Fibroblast of skin of right quadriceps (primary cell): ENCODE data around the gene KRT32.

ENCODE experiments used
- DNase-seq: peaks from one replicate; pipeline ENCODE4 v3.0.0-alpha.2; 2013

Gene KRT32

DNA sequence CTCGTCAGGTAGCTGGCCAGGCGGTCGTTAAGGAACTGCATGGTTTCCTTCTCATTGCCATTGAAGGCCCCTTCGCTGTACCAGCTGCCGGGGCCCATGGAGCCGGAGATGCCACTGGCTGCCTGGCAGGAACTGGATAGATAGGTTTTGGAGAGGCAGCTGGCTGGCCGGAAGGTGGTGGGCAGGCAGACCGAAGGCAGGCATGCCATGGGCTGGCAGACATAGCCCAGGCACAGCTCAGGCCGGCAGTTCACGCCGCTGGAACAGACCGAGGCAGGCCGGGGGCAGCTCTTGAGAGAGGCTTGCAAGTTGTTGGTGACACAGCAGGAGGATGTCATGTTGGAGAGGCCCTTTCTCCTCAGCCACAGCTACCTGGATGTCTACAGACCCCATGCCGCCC, at the start of gene KRT32:
Gene KRT32 (minus strand): TSS at position 399 of the 400 bp plus-strand sequence. CDS start 61 bp downstream, at position 338.
- no peak for DNase-seq

DNA sequence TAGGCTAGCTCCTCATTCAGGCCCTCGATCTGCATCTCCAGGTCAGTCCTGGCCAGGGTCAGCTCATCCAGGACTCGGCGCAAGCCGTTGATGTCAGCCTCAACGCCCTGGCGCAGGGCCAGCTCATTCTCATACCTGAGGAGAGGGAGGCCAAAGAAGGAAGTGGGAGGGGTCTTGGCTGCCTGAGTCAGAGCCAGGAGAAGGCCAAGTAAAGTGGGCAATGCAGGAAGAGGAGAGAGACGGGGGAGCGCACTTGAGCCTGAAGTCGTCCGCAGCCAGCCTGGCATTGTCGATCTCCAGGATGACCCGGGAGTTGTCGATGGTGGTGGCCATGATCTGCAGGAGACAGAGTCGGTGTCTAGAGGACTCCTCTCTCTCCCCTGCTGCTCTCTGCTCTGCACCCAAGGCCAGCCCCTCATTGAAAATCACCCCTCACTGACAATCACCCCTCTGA, 49.7 kb upstream of the KRT32 start:
- DNase-seq: no peak

DNA sequence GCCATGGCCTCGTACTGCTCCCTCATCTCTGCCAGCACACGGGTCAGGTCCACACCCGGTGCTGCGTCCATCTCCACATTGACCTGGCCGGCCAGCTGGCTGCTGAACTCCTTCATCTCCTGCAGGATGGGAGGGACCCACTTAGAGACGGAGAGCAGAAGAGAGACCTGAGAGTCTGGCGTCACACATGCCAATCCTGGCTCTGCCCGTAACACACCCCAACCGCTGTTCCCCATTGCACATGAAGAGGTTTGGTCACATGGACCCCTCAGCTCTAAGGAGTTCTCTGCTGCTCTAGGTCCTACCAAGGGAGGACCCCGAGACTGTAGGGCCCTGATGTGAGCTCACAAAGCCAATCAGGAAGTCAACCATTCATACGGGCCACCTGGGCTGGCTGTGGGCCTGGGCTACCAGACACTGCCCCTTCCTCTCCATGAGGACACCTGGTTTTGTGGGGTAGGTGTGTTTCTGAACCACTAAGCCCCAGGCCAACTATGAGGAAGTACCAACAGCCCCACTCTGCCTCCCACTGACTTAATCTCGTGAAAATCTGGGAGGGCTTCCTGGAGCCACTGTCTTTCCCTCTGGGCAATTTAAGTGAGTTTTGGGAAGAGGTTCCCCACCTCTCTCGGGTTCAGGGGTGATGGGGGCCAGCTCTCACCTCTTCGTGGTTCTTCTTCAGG, 49.1 kb upstream of the KRT32 start:
- DNase-seq: no peak

DNA sequence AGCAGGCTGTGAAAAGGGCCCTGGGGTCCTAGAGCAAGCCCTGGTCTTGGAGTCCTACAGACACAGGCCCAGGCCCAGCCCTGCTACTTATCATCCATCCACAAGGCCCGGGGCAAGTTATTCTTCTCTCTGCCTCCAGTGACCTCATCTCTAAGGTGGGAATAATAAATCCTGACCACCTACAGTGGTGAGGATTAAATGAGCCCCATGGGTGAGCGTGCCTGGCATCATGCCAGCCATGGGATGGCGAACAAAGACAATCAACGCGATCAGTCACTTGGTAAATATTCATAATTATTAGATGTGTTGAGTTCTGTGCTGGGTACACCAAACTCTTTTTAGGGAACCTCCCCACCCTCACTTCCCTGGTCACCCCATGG, 46.0 kb upstream of the KRT32 start:
- no peak for DNase-seq

DNA sequence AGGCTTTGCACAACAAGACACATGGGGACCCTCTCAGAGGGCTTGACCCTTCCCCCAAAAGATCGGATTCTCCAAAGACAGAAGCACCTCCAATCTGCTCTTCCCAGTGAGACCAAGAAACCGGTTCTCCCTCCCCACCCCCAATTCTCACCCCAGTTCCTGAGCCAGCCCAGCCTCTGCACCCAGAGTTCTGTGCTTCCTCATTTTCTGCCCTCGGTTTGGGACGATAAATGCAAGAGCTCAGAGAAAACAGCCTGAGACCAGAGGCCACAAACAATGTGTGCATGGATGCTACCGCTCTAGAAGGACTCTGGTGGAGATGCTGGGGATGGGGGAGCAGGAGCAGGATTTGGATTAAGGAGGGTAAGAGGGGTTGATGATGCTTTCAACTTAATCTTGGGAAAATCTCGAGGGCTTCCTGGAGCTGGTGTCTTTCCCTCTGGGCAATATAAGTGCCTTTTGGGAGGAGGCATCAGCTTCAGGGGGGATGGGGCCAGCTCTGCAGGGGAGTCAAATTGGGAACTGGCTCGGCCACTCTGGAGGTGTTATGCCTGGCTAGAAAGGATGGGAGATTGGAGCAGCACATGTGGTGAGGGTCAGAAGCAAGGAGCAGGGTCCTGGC, 45.5 kb upstream of the KRT32 start:
- DNase-seq: no peak

DNA sequence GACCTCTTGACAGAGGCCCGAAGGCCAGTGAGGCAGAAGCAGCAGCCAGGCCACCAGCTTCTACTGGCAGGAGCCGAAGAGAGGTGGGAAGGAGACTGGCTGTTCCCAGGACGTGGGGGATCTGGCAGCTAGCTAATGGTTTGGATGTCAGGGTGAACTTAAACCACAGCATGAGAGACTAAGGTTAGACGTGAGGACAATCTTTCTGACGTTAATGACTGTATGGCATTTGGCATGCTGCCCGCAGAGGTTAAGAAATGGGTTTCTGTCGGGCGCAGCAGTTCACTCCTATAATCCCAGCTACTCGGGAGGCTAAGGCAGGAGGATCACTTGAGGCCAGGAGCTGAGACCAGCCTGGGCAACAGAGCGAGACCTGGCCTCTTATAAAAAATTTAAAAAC, 44.5 kb upstream of the KRT32 start:
- DNase-seq: no peak

DNA sequence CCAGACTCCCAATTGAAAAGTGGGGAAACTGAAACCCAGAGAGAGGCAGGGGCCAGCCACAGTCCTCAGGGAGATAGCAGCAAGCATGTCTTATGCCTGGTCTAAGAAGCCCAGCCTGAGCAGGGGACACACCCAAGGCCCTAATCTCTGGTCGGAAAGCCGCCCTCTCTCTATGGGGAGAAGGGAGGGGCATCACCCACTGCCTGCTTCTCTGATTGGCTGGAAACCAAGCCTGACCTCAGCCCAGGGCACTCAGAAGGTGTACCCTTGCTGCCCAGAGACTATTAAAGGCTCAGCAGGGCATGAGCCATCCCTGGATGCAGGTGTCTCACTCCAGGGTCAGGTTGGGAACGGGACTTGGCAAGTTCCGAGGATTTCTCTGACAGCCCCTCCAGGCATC, 43.9 kb upstream of the KRT32 start:
- DNase-seq: no peak

DNA sequence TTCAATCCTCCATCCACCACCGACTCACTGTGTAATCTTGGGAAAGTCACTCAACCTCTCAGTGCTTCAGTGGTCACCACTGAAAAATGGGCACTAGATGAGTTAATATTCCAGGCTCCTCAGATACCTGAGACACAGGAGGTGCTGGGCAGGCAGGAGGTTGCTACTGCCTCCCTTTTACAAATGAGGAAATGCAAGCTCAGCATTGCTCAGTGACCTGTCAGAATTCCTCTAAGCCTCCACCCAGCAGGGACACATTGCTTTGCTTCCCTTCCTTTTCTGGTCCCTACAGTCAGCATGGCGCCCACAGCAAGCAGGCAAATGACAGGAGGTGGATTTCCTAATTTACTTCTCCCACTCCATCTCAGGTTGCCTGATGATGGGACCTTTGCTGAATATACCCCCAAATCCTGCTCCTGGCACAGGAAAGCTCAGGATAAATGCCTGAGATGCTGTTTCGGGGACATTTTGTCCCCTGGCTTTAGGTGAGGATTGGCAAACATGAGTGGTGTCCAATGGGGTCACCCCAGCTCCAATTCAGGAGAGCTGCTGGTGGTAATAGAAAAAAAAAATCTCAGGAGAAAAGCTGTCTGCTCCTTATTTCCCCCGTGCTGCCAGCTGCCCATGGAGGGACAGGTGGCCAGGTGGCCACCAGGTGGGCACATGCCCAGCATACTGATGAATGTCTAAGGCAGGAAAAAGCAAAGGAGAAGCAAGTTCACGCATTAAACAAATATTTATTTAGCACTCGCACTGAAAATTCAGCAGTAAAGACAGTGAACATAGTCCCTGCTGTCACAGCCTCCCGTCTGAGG, 43.3 kb upstream of the KRT32 start:
- no peak for DNase-seq

DNA sequence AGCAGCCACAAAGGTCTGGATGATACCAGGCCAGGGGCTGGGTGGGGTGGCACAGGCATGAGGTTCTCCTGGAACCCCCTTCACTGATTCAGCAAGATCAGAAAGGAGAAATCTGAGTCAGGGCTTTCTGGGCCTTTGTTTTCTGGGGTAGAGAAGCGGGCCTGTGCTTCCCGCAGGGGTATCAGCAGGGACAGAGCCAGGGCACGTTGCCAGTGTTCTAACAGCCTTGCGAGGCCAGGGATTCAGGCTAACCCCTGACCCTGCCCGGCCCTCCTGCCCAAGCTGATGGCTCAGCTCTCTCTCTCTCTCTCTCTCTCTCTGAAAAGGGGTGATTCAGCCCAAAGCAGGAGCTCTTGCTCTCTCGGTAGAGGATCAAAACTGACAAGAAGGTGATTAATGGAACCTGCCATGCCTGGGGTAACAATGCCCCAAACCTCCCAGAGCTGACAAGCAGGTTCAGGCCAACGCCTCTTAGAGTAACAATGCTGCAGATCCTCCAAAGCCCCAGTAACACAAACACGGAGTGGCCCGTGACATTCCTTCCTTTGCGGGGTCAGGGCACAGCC, 40.2 kb upstream of the KRT32 start:
- DNase-seq: no peak

DNA sequence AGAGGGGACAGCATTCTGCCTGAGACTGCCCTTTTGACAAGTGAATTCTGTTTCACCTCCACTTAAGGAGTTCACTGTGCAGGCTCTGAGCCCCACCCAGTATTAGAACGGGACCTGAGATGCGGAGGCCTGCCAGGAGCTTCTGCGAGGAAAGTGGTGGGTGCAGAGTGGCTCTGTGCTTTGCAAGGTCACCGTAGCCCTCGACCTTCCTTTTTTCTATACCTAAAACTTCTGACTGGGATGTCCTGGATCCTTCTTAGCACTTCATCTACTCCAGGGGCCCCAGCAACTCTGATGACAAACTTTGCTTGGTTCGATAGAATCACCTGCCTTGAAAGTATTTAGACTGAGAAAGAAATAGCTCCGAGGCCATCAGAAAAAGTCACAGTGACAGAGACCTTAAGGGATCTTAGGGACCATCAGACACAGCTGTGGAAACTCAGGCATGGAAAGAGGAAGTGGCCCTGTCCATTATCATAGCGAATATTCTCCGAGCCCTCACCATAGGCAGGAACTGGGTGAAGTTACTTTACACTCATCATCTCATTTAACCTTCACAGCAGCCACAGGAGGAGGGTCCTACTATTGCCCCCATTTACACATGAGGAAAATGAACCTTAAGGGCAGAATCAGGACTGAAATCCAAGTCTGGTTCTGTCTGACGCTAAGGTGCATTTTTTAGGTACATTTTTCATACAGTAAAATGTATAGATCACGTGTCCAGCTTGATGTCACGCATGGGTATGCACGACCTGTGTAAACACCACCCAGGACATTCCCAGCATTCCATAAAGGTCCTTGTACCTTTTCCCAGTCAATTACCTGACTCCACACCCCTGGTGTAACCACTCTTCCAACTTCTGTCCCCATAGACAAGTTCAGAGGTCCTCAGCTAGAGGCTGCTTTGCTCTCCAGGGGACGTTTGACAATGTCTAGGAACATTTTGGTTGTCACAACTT, 38.9 kb upstream of the KRT32 start:
- DNase-seq: no peak

DNA sequence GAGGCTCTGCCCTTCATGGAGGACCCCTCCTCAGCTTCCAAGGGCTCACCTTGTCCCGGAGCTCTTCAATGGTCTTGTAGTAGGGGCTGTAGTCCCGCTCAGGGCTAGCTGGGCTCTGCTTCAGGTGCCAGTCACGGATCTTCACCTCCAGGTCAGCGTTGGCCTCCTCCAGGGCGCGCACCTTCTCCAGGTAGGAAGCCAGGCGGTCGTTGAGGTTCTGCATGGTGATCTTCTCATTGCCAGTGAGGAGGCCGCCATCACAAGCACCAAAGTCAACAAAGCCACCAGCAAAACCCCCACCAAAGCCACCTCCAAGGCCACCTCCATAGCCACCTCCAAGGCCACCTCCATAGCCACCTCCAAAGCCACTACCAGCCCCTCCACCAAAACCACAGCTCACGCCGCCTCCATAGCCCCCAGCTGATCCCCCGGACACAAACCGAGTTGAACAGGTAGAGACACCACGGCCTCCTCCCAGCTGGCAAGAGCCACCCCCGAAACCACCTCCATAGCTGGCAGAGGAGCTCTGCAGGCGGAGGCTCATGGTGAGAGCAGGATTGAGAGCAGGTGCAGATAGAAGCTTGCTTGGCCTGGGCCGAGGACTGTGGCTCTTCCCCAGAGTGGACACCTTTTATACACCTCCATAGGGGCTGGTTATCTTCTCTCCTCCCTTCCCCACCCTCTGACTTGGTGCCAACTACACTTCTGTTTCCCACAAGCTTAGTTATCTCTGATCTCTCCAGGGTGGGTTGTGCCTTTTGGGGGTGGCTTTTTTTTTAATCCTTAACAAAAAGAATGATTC, 38.0 kb upstream of the KRT32 start, which contains the start of gene KRT13:
Gene KRT13 (minus strand): TSS at position 606 of the 802 bp plus-strand sequence. CDS start 62 bp downstream, at position 544.
- DNase-seq: no peak

DNA sequence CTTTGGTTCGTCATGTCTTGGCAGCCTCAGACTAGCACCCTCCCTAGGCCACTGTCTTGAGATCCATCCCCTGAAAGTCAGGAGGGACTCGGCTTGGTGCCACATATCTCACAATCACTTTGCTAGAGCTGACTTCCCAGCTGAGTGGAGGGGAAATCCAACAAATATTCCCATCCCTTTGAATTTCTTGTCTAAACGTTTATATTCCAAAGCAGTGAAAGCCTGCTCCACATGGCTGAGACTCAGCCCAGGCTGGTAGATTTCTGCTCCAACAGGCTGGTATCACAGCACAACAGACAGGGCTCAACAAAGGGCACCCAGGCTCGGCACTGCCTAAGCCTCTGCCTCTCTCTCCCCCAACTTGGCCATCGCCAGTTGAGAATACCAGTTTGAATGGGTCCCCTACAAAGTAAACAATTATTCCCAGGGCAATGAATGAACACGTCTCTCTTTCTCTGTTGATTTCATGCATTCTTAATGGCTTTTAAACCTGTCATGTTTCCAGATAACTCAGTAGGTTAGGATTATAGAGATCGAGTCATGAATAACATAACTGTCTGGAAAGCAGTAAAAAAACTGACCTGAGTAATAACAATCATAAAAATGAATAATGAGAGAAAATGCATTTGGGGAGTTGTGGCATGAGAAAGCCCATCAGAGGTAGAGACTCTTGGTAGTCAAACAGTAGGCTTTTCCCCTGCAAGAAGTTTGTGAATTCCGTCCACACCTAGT, 37.2 kb upstream of the KRT32 start:
- peak; percentile 50 for DNase-seq

DNA sequence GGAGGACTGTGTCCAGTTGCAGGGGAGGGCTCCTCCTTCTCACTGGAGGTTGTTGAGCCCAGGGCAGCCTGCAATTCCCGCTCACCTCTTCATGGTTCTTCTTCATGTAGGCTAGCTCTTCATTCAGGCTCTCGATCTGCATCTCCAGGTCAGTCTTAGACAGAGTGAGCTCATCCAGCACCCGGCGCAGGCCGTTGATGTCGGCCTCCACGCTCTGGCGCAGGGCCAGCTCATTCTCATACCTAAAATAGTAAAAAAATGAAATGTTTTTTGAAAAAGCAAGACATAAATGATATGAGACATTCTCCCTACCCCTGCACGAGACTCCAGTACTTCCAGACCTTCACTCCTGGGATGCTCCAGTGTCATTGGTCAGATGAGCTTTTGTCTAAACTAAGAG, 36.0 kb upstream of the KRT32 start:
- no peak for DNase-seq

DNA sequence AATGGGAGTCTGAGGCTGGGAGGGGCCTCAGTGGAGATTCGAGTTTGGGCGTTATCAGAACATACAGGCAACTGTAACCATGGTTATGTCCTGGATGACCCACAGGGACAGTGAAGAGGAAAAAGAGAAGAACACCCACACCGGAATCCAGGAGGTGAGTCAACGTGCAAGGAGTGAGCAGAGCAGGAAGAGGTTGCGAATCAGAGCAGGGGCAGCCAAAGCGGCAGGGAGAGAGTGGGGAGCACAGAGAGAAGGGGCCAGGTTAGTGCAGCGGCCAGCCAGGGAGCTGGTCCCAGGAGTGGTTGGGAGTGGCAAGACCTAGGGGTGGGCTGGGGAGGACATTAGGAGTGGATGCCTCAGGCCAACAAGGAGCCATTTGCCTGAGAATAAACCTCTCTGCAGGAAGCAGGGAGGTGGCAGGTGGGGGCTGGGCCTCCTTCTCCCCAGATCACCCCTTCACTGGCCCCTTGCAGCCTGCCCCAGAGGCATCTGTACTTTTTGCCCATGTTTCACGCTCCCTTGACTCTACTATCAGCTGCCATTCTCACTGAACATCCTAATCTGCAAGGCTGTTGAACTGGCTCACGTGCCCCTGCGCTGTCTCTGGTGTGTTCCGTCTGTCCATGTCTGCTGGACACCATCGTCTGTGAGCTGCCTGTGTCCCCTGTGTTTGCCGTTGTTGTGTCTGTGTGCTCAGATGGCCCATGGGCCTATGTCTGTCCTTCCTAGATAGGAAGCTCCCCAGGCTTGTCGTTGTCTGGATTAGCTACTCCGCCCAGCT, 33.1 kb upstream of the KRT32 start:
- DNase-seq: peak; percentile 72

DNA sequence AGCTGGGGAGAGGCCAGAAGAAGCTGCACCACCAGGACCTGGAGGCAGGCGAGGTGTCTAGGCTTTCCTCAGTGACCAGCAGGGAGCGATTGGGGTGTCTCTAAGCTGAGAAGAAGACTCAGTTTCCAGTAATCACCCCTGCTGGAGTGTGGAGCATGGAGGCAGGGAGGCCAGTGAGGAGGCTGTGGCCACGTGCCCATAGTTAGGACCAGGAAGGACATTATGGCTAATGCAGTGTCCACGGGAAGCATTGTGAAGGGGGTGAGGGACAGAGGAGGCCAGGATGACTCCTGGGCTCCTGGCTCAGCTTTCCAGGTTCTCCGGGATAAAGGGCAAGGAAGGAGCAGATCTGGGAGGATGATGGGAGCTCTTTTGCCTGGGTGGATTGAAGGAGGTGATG, 32.5 kb upstream of the KRT32 start:
- DNase-seq: no peak

DNA sequence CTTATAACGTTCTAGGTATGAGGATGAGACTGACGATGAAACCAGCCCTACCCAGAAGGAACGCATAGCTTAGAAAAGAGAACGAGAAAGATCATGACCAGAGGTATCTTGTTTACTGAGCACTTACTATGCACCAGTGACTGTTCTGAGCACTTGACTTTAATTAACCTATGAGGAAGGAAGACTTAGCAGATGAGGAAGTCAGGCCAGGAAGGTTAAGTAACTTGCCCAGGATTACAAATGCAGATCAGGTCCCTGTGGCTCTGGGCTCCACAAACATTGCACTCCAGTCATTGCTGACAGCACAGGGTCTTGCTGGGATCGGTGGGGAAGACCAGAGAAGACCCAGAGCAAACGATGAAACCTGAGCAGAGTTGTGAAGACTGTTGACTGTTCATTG, 31.1 kb upstream of the KRT32 start:
- no peak for DNase-seq

DNA sequence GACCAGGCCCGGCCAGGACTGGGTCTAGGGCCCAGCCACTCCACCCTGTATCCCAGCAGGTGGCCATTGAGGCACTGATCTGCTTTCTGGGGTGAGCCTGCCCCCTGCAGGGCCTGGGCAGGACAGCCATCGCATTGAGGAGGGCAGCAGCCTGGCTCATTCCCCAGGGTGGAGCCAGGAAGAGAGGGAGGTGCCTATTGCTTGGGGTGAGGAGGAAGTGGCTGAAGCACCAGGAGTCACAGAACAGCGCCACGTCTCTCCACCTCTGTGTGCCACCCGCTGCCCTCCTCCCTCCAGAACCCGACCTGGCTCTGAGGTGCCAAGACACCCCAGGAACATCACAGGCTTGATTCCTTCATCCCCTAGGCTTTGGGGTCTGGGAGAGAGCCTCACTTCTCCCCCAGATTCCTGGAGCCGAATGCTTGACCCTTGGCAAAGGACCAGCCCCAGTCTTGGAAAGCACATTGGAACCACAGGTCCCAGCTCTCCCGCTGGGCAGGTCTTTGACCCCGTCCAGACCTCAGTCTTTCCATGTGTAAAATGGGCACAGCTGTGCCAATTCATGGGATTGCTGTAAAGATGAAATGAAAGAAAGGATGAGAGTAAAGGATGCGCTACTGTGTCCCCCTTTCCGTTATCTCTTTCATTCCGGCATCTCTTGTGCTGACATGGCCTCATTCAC, 29.8 kb upstream of the KRT32 start:
- DNase-seq: peak; percentile 83

DNA sequence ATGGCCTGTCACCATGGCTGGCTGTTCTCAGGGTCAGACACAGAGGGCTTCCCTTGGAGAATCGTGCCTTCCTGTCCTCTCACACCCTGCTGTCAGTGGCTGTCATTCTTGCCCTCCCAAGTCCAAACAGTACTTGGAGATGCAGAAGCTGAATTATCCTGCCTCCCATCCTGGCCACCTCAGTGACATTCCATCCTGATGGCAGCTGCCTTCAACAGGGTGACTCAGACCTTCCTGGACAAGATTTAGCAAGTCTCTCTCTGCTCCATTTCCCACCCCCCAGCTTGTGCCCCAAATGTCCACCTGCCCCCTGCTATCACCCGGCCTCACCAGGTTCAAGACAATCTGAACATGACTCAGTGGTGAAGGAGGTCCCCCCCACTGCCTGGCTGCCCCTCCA, 27.3 kb upstream of the KRT32 start:
- DNase-seq: peak; percentile 40

DNA sequence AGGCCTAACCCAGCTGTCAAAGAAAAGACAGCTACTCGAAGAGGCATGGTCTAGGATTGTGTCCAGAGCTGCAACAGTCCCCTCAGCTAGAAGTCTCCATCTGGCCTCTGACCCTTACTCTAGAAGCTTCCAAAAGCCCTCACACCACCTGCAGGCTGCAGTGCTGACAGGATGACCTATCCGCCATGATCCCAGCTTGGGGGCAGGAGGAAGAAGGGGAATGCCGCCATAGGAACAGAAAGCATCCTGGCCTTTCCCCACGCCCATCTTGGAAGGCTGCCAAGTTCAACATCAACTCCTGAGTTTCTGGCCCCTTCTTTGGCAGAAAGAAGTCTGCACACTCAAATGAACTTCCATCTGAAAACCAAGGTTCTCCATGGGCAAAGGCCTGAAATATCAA, 25.6 kb upstream of the KRT32 start:
- peak; percentile 29 for DNase-seq
